Glomerular endothelial cell (primary cell): Measurements from ENCODE around the gene CACNA1D. TPM values are rescaled to one million over a fixed set of nuclear protein-coding genes. Genes with fewer than 3 reads are reported as not detected.

ENCODE experiments used
- DNase-seq: peaks from one replicate; pipeline ENCODE4 v3.0.0-alpha.2; 2011; ENCODE audit warnings: low read depth, low spot score; ENCODE audit errors: extremely low read depth
- total RNA-seq: library from RNA; depleted of rRNA; stranded (reverse); fragments of >200 nt; gene quantifications from 2 replicates; pipeline ENCODE4 v1.2.3, GENCODE V29; 2015

Gene CACNA1D
- total RNA-seq, 1 donor from 2014 or later = not detected

- no peak for DNase-seq
Measured at GRCh38 chr3:53675942-53676341, 181.5 kb downstream of the CACNA1D start.

DNA sequence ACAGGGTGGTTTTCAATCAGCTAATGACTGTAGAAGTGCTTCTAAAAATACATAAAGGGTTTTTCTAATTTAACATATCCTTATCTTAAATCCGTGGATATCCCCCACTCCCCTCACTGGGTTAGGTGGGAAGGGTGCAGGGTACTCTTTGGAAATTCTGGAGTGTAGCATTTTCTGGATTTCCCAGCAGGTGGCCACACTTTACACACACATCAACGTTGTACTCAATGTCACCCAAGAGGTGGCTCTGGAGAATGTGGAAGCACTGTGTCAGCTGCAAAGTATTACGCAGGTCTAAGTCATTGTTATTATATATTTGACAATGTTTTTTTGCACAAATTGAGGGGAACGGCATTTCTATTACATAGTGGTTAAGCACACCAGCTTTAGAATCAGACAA is 183.0 kb downstream of the CACNA1D start:
- DNase-seq = no peak

DNA sequence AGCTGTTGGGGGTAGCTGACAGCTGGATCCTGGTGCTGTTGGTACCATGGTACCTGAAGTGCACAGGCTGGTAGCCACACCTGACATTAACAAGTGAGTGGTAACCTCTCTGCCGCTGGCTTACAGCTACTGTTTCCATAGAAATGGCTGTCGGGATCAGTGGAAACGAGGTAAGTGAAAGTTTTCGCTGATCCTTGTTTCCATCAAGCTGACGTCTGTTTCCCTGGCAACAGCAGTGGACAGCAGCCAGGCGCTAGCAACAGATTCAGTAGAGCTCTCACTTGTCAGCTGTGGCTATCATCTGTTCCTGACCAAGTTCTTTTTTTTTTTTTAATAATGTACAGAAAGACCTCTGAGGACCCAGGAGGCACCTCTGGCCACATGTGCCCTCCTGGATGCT is 185.6 kb downstream of the CACNA1D start:
- no peak for DNase-seq

DNA sequence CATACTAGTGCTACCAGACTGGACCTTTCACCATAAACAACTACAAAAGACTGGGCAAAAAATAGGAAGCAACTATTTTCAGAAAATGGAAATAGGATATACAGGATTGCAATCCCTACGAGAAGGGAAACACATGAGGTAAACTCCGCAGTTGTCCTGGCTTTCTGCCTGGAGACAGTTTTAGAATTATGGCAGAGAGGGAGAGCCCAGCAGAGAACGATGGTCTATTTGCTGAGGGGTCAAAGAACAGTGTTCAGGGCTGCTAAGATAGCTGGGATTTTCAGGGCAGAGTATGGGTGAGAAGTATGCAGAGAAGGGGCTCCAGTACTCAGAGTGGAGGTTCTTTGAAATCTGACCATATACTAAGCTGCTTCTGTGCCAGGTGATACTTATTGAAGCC is 188.4 kb downstream of the CACNA1D start:
- DNase-seq = no peak

DNA sequence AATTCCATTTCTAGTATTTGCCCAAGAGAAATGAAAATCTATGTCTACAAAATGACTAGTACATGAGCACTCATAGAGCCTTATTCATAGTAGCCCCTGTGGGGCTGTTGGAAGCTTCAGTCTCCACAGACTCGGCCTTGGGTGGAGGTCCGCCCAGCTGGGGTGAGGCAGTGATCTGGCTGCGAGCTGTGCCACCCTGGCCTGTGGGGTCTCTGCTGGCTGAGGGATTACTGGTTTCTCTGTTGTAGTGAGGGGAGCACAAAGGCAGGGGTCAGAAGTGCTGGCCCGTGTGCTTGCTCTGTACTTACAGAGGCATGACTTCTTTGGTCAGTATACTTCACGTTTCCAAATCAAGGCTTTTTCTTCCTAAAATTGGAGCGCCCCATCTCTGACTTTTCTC is 193.7 kb downstream of the CACNA1D start:
- DNase-seq = no peak

GRCh38 chr3:53688989-53689388 is 194.6 kb downstream of the CACNA1D start:
- no peak for DNase-seq

DNA sequence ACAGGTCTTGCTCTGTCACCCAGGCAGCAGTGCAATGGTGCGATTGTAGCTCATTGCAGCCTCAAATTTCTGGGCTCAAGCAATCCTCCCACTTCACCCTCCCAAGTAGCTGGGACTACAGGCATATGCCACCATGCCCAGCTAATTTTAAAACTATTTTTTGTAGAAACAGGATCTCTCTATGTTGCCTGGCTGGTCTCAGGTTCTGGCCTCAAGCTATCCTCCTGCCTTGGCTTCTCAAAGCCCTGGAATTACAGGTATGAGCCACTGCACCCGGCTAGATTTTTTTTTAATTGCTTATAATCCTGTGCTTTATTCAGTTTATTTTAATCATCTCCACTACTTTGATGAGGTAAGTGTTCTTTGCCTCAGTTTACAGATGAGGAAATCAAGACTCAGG is 195.3 kb downstream of the CACNA1D start:
- DNase-seq = no peak

GRCh38 chr3:53690521-53690920 is 196.1 kb downstream of the CACNA1D start:
- no peak for DNase-seq

DNA sequence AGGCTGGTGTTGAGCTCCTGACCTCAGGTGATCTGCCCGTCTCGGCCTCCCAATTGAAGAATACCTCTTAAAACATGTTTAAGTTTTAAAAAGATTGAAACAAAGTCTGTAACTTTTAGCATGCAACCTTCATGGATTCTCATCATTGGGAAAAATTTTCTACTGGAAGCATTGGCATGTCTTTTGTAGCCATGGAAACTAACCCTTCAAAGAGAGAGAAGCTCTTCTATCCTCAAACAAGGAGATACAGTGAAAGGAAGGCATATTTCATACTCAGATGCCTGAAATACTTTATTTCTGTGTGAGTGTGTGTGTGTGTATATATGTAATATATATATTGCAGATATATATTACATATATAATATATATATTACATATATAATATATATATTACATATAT is 196.9 kb downstream of the CACNA1D start:
- DNase-seq = no peak

GRCh38 chr3:53691885-53692284 is 197.5 kb downstream of the CACNA1D start:
- no peak for DNase-seq

DNA sequence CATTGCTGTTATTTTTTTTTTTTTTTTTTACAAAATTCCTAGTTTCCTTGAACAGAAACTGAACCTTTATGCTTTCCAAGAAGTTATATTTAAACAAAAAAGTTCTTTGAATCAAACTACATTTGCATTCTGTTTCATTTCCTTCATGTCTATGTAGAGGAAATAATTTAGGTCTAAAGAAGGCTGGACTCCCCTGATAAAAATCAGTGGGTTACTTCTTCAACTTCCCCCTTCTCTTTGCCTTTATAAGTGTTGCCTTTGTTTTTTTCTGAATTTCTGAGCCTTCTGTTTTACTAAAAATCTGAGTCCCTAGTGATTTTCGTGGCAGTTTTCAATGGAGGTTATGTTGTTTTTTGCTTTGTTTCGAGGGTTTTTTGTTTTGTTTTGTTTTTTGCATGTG is 199.0 kb downstream of the CACNA1D start:
- no peak for DNase-seq

GRCh38 chr3:53694046-53694445 is 199.6 kb downstream of the CACNA1D start:
- DNase-seq = no peak

- no peak for DNase-seq
Measured at GRCh38 chr3:53694666-53695323, 200.4 kb downstream of the CACNA1D start.

DNA sequence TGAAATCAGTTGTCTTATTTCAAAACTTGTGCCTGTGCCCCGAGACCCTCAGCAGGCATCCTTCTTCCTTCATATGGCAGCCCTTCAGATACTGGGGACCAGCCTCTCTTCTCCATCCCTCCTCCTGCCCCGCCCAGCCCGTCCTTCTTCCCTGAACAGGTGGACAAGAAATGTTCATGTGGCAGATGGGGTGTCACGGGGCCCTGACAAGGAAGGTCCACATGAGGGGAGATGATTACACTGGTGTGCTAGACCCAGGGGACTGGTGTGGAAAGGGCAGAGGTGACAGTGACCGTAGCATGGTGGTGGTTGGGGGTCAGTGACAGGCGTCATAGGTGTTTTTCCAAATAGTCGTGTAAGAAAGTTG is 200.9 kb downstream of the CACNA1D start:
- DNase-seq = no peak

DNA sequence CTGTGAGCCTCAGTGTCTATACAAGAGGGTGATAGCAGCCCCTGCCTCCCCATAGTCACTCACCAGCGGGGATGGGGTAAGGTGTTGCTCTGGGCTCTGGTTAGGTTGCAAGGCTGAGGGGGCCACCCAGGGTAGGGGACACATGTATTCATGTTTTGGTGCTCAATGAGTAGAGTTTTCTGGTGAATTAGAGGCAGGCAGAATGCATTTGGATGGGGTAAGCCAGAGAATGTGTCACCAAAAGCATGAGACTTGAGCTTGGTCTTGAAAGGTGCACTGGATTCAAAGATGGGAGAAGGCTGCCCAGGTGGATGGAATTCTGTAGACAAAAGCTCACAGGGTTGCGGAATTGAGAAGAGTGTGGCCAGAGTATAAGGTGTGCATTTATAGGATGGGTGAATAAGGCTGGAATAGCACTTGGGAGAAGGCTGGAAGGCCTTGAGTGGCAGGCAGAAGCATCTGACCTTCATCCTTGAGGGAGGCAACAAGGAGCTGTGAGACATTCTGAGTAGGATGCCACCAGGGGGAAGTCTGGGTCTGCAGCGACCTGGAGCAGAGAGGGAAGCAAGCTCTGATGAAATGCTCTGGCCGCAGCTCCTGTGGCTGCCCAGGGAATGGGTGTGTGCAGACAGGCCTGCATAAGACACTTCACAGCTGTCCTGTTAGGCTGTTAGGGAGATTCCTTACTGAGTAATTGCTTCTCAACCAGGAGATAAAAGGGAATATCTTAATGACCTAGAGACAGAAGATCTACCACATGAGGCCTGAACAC is 202.2 kb downstream of the CACNA1D start:
- no peak for DNase-seq

GRCh38 chr3:53700441-53700840 is 206.0 kb downstream of the CACNA1D start:
- DNase-seq = no peak

DNA sequence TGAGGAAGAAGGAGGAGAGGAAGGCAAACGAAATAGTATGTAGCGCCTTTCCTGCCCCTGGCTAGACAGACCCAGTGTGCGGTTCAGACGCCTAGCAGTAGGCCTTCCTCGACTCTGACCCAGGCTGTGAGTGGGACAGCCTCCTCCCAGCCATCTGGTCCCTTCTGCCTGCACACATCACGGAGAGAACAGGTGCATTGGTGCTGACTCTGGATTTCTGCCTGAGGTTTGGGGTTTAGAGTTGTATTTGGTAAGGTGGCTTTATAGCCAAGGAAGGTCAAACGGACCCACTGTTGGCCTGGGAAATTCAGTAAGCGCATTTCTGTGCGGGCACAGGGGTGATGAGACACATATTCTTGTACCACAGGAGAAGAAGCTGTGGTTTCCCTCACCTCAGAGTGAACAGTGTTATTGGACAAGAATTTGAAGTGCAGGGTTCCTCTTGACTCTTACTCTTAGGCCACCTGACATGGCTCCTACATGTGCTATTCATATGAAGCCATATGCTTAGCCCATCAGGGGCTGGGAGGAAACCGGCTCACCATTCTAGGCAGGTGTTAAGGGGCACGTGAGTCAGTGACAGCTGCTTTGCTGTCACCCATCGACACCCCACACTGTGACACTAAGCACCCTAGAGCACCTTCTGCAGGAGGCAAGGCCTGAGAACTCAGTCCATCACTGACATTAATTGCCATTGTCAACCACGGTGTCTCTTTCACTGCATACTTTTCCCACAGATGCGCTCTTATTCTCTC is 208.5 kb downstream of the CACNA1D start:
- DNase-seq = no peak

DNA sequence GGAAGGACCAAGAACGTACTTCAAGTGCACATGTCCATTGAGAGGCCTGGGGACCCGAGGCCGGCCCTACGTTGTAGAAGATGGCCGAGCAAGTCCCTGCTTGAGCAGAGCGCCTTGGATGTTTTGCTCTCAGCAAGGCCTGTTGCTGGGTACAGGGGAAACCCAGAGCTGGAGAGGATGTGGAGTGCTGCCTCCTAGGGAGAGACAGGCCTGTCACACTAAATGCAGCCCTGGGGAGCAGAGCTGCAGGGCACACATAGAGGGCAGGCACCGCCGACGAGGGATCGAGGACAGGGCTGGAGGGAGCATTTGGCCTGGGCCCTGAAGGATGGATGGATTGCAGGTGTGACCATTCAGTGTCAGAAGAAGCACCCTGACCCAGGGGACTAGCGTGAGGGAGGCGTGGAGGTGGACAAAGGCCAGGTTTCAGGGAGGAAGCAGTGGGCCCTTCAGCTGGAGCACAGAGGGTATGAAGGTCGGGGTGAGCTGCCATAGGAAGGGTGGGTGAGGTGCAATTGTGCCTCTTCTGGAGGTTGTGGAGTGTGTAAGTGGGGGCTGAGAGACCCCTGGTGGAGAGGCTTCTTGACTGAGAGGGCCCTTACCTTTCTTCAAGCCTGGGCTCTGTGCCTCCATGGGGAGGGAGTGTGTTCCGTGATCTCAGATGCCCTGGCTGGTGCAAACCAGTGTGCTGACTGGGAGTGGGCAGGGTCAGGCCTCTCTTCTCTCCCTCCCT is 209.4 kb downstream of the CACNA1D start:
- no peak for DNase-seq

- no peak for DNase-seq
Measured at GRCh38 chr3:53704363-53704725, 209.9 kb downstream of the CACNA1D start.

DNA sequence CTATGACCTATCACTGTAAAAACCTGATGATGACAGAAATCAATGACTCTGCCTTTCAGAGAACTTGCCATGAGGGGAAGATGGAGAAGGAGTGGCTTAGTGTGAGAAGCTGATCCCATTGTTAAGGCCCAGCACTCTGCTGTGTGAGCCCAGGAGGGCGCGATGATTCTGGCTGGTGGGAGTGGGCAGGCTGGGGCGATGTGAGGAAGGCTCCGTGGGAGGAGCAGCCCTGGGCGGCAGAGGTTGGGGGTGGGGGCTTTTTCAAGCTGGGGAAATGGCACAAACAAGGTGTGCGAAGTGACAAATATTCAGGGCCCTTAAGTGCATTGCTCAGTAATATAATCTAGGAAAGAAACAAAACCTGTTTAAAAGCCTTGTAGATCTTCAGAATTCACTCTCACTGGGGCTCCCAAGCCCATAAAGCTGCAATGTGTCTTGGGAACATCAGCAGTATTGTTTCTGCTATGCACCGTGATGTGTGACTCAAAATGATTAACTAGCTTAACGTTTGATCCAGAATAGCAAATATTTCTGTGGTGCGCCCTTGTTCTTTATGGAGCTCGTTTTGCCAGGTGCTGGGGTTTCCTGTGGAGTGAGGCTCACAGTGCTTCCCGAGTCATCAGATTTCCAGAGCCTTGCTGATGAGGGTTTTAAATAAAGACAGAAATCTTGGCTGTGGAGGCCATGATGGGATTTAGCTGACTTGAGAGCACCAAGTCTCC is 210.8 kb downstream of the CACNA1D start:
- no peak for DNase-seq

DNA sequence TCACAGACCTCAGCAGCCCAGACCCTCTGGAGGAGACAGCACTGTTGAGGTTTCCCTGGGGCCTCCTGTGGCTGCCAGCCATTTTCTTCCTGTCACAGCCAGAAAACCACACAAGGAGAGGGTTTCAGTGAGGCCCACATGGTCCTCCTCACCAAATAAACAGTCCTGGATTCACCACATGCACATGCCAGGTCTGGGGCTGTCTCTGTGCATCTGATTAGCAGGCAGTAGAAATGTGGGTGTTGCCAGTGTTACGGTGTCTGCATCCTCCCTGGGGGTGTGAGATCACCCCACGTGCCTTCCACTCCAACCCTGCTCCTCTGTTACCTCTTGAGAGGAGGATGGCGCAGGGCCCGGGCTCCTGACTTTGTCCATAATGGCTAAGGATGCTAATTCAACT is 211.4 kb downstream of the CACNA1D start:
- no peak for DNase-seq
